Measurements from ENCODE around the gene AGER.

Gene AGER

DNA sequence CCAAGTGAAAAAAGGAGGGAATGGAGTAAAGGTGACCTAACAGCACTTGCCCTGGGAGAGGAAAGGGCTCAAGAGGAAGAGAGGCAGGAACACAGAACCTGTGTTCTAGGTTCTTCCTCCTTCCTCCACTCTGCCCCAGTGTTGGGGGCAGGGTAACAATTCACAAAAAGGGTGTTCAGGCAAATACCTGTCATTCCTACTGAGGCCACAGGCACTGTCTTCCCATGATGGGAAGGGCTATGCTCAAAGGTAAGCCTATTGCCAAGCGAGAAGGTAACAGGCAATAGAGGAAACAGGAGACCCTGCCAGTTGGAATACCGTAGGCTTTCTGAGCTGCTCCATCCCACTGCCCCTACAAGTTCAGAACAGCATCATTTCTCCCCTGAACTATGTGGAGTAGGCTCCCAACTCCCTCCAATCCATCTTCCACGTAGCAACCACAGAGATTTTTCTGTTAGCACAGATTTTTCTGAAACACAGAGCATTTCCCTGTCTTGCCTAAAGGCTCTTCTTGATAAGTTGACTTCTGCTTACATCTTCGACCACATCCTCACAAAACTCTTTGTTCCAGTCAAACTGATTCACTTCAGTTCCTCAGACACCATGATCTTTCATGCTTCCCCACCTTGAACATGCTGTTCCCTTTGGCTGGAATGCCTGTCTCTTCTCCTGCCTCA lies 10.9 kb downstream of the AGER start:
- TF ChIP-seq, protein P1, sequence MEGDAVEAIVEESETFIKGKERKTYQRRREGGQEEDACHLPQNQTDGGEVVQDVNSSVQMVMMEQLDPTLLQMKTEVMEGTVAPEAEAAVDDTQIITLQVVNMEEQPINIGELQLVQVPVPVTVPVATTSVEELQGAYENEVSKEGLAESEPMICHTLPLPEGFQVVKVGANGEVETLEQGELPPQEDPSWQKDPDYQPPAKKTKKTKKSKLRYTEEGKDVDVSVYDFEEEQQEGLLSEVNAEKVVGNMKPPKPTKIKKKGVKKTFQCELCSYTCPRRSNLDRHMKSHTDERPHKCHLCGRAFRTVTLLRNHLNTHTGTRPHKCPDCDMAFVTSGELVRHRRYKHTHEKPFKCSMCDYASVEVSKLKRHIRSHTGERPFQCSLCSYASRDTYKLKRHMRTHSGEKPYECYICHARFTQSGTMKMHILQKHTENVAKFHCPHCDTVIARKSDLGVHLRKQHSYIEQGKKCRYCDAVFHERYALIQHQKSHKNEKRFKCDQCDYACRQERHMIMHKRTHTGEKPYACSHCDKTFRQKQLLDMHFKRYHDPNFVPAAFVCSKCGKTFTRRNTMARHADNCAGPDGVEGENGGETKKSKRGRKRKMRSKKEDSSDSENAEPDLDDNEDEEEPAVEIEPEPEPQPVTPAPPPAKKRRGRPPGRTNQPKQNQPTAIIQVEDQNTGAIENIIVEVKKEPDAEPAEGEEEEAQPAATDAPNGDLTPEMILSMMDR (IDR thresholded peaks at IDR 0.05; ENCODE audit: control insufficient read depth, extremely low read depth, insufficient read depth), result no peak
- no peak for DNase-seq (ENCODE audit: low read depth)

DNA sequence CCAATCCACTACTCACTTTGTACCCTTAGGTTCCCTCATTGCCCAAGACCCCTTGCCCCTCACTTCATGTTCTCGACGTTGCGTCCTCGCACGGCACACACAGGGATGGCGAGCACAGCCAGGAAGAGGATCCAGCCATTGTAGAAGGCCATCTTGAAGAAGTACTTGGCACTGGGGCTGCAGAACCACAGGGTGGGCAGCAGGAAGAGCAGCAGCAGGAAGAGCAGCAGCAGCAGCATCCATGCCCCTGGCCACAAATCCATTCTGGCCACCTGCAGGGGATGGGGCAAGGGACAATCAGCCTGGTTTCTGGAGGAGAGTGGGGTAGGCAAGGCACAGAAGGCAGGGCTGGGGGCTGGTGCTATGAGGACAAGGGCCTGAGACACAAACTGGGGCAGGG lies 12.8 kb downstream of the AGER start:
- no peak overlapping the region for H3K4me3 ChIP-seq (ENCODE audit: low read depth, low read length)
- TF ChIP-seq, protein P1 (IDR thresholded peaks at IDR 0.05; ENCODE audit: control insufficient read depth, extremely low read depth, insufficient read depth), result no peak
- no peak for DNase-seq (ENCODE audit: low read depth)

More for the DNA sequence above, 10.9 kb downstream of the AGER start:
- no peak overlapping the region for H3K4me3 ChIP-seq (ENCODE audit: low read depth, low read length)

DNA sequence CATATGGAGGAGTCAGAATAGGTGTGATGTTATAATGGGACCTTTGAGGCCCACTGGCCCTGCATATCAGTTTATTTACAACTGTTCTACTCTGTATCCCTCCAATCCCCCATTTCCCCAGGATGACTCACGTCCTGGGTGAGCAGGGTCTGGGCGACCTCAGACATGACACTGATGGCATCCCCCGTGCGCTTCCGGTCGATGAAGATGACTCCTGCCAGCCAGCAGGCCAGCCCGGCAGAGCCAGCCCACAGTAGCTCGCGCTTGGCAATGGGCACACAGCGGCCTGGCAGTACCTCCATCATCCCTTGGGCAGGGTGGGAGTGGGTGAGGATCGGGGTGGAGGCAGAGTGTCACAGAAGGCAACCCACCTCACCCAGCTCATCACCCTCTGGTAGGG lies 13.8 kb downstream of the AGER start:
- DNase-seq (ENCODE audit: low read depth), result no peak
- no peak overlapping the region for H3K4me3 ChIP-seq (ENCODE audit: low read depth, low read length)
- TF ChIP-seq, protein P1 (IDR thresholded peaks at IDR 0.05; ENCODE audit: control insufficient read depth, extremely low read depth, insufficient read depth), result no peak

DNA sequence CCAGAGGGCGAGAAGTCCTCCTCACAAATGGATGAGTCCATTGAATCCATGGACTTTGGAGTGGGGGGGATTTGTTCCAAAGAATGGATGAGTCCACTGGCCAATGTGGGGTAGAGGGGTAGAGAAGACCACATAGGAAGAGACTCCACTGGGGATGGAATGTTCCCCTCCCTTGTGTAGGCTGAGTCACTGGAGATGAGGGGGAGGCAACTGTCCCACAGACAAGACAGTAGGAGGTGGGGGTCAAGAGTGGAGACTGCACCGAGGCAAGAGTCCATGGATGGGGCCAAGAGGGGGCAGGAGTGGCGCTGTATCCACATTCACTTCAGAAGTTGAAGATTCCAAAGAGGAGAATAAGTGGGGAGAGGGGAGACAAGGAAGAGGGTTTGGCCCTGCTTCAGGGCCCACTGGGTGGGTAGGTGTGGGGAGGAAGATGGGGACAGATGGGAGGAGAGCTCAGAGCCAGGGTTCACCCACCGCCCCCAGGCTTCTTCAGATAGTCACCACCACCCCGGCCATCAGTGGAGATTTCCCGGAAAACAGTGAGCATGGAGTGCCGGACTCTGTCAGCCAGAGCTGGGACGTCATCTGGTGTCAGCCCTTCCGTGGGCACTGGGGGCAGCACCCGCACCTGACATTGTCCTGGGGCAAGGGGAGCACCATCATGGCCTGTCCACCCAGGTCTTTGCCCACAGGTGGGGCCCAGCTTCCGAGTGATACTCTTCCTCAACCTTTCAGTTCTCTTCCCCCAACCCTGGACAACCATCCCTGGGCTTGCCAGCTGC lies 15.1 kb downstream of the AGER start:
- TF ChIP-seq, protein P1 (IDR thresholded peaks at IDR 0.05; ENCODE audit: control insufficient read depth, extremely low read depth, insufficient read depth), result no peak
- H3K4me3 ChIP-seq (ENCODE audit: low read depth, low read length), result no peak overlapping the region
- DNase-seq (ENCODE audit: low read depth), result no peak

DNA sequence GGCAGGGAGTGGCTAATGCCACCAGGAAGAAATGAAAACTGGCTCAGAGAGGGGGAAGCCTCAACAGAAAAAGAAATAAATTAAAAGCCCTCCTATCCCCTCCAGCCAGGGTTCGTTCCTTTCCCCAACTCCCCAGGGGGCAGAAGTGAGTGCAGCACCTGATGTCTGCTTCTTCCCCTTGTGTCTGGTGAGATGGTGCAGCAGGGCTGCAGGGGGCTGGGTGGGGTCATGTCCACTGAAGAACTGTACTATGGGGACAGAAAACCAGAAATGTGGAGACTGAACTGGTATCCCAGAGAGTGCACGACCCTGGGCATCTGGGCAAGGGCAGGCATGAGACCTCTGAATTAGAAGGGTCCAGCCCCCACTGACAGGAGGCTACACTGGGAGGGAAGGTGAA lies 15.7 kb downstream of the AGER start:
- H3K4me3 ChIP-seq (ENCODE audit: low read depth, low read length), result no peak overlapping the region
- TF ChIP-seq, protein P1 (IDR thresholded peaks at IDR 0.05; ENCODE audit: control insufficient read depth, extremely low read depth, insufficient read depth), result no peak
- no peak for DNase-seq (ENCODE audit: low read depth)

DNA sequence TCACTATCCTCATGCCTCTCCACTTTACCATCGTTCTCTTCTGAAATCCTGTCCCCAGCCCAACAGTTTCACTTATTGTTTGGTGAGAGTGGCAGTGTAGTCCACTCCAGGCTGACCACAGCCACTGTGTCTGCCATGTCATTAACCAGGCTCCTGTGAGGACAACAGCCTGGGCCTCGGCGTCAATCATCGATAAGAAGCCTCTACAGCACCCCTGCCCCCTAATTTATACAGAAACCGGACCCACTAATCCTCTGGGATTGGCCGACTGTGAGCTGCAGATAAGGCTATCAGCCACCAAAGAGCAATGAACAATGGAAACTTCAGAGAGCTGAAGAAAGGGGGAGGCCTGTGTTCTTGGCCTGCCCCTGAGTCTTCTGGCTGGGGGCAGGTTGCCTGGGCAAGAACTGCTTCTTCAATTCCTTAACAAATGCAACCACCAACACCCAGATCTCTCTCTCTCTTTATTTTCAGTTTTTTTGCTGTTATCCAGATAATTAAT lies 16.2 kb downstream of the AGER start:
- TF ChIP-seq, protein P1 (IDR thresholded peaks at IDR 0.05; ENCODE audit: control insufficient read depth, extremely low read depth, insufficient read depth), result no peak
- DNase-seq (ENCODE audit: low read depth), result no peak
- H3K4me3 ChIP-seq (ENCODE audit: low read depth, low read length), result no peak overlapping the region

Data from LNCaP clone FGC (cell line).